Progenitor cell of endocrine pancreas (in vitro differentiated cells): Measurements from ENCODE around the gene DOCK4. TPM values are rescaled to one million over a fixed set of nuclear protein-coding genes. Genes with fewer than 3 reads are reported as not detected.

ENCODE experiments used
- DNase-seq: peaks from one replicate; pipeline ENCODE4 v3.0.0; 2021; ENCODE audit warnings: low spot score; ENCODE audit not compliant: unreplicated experiment
- H3K27ac Mint-ChIP-seq: 2 replicates; pipeline ENCODE4 v1.8.0; 2021; ENCODE audit warnings: mild to moderate bottlenecking, moderate library complexity, mixed read lengths
- H3K27me3 Mint-ChIP-seq: 2 replicates; pipeline ENCODE4 v1.8.0; 2021; ENCODE audit warnings: mixed read lengths
- H3K36me3 Mint-ChIP-seq: 2 replicates; pipeline ENCODE4 v1.8.0; 2022; ENCODE audit warnings: mixed read lengths; ENCODE audit not compliant: insufficient read depth
- H3K4me1 Mint-ChIP-seq: 2 replicates; pipeline ENCODE4 v1.8.0; 2021; ENCODE audit warnings: low read depth, mixed read lengths
- H3K4me3 Mint-ChIP-seq: 2 replicates; pipeline ENCODE4 v1.8.0; 2021; ENCODE audit warnings: low read depth, mild to moderate bottlenecking, moderate library complexity, mixed read lengths
- H3K9me3 Mint-ChIP-seq: 2 replicates; pipeline ENCODE4 v1.8.0; 2021; ENCODE audit warnings: low read depth, mixed read lengths
- total RNA-seq: library from RNA; stranded (reverse); gene quantifications from 2 replicates; pipeline ENCODE4 v1.2.1, GENCODE V29; 2021
- TF ChIP-seq, protein P1 (sequence below): fragments of 200-600 bp; sonication (generic); IDR thresholded peaks from one replicate; pipeline ENCODE4 v1.5.0; 2021; ENCODE audit warnings: antibody characterized with exemption, mild to moderate bottlenecking; ENCODE audit not compliant: unreplicated experiment

DOCK4 gene
- total RNA-seq, 1 donor from 2014 or later: 28.8 TPM

GRCh38 chr7:112018305-112019030 lies 187.7 kb downstream of the DOCK4 start:
- Mint-ChIP-seq H3K27ac (no peak overlapping the region), H3K36me3 (no peaks in the 10 kb centered on the region), H3K27me3 (no peaks in the 10 kb centered on the region), H3K4me3 (no peak overlapping the region), H3K4me1 (peaks cover 16% of the 10 kb centered on the region), H3K9me3 (no peaks in the 10 kb centered on the region)
- TF ChIP-seq, protein P1, sequence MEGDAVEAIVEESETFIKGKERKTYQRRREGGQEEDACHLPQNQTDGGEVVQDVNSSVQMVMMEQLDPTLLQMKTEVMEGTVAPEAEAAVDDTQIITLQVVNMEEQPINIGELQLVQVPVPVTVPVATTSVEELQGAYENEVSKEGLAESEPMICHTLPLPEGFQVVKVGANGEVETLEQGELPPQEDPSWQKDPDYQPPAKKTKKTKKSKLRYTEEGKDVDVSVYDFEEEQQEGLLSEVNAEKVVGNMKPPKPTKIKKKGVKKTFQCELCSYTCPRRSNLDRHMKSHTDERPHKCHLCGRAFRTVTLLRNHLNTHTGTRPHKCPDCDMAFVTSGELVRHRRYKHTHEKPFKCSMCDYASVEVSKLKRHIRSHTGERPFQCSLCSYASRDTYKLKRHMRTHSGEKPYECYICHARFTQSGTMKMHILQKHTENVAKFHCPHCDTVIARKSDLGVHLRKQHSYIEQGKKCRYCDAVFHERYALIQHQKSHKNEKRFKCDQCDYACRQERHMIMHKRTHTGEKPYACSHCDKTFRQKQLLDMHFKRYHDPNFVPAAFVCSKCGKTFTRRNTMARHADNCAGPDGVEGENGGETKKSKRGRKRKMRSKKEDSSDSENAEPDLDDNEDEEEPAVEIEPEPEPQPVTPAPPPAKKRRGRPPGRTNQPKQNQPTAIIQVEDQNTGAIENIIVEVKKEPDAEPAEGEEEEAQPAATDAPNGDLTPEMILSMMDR: no peak
- no peak for DNase-seq

GRCh38 chr7:112015146-112015545 lies 191.1 kb downstream of the DOCK4 start:
- H3K27ac Mint-ChIP-seq: no peak overlapping the region
- TF ChIP-seq, protein P1: no peak
- peaks cover 17% of the 10 kb centered on the region for H3K4me1 Mint-ChIP-seq
- no peaks in the 10 kb centered on the region for H3K27me3 Mint-ChIP-seq
- H3K36me3 Mint-ChIP-seq: no peaks in the 10 kb centered on the region
- no peak overlapping the region for H3K4me3 Mint-ChIP-seq
- no peaks in the 10 kb centered on the region for H3K9me3 Mint-ChIP-seq
- DNase-seq: no peak

DNA sequence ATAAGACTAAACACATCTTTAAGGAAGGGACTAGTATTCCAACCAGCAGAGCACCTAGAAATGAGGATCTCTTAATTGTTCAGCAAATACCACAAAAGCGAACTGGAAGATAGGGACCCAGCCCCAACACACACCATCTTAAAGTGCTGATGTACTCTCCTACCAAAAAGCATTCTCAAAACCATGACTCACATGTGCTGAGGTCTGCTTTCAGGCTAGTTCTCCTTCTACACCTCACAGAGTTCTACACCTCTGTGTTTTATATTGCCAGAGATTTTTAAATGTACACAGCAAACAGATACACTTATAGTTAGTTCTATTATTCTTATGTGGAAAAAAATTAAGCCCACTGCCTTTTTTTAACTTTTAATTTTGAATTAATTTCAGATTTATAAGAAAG lies 191.9 kb downstream of the DOCK4 start:
- TF ChIP-seq, protein P1: no peak
- no peak overlapping the region for H3K27ac Mint-ChIP-seq
- peaks cover 12% of the 10 kb centered on the region for H3K4me1 Mint-ChIP-seq
- H3K4me3 Mint-ChIP-seq: no peak overlapping the region
- no peak for DNase-seq
- H3K36me3 Mint-ChIP-seq: no peaks in the 10 kb centered on the region
- H3K9me3 Mint-ChIP-seq: no peaks in the 10 kb centered on the region
- H3K27me3 Mint-ChIP-seq: no peaks in the 10 kb centered on the region

DNA sequence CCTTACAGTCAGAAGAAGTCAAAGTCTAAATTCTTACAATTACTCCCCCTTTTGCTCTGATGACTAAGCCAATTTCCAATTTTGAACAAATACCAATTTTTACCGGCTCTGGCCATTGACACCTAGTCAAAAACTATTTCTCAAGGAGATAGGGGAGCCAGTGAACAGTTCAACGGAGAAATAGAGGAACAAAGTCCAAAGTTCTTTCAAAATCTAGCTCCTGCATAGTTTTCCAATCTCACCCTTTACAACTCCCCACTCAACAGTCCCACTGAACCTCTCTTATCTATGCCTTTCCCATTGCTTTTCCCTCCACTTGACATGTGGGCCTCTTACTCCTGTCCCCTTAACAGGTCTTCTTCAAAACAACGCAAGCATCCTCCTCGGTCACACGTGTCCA lies 192.9 kb downstream of the DOCK4 start:
- H3K4me1 Mint-ChIP-seq: peaks cover 9% of the 10 kb centered on the region
- no peak overlapping the region for H3K4me3 Mint-ChIP-seq
- no peak for DNase-seq
- H3K27ac Mint-ChIP-seq: no peak overlapping the region
- TF ChIP-seq, protein P1: no peak
- H3K27me3 Mint-ChIP-seq: no peaks in the 10 kb centered on the region
- H3K9me3 Mint-ChIP-seq: no peaks in the 10 kb centered on the region
- no peaks in the 10 kb centered on the region for H3K36me3 Mint-ChIP-seq

- Mint-ChIP-seq H3K4me3 (no peak overlapping the region), H3K4me1 (peaks cover 9% of the 10 kb centered on the region)
- no peak for DNase-seq
Measured at GRCh38 chr7:112012242-112012641, 194.0 kb downstream of the DOCK4 start.

More at GRCh38 chr7:112012242-112012641, 194.0 kb downstream of the DOCK4 start:
- no peaks in the 10 kb centered on the region for H3K36me3 Mint-ChIP-seq
- no peaks in the 10 kb centered on the region for H3K27me3 Mint-ChIP-seq
- TF ChIP-seq, protein P1: no peak
- H3K9me3 Mint-ChIP-seq: no peaks in the 10 kb centered on the region
- H3K27ac Mint-ChIP-seq: no peak overlapping the region
